GM12891 (cell line): Measurements from ENCODE around the gene XRRA1.

ENCODE experiments used
- PAX5 ChIP-seq: IDR thresholded peaks from 2 replicates; pipeline ENCODE4 v1.6.1; 2011; ENCODE audit warnings: low read length, moderate library complexity, mild to moderate bottlenecking; ENCODE audit not compliant: insufficient read depth, severe bottlenecking
- POLR2A ChIP-seq: IDR thresholded peaks from 2 replicates; pipeline ENCODE4 v1.6.1; 2011; ENCODE audit warnings: low read depth, low read length, control low read depth
- POLR2AphosphoS5 ChIP-seq: IDR thresholded peaks from 2 replicates; pipeline ENCODE4 v1.6.1; 2011; ENCODE audit warnings: low read depth, low read length, control low read depth
- POU2F2 ChIP-seq: IDR thresholded peaks from 2 replicates; pipeline ENCODE4 v1.6.1; 2011; ENCODE audit warnings: low read depth, mild to moderate bottlenecking, control low read depth, low read length, moderate library complexity
- SPI1 ChIP-seq: IDR thresholded peaks from 2 replicates; pipeline ENCODE4 v1.6.1; 2011; ENCODE audit warnings: low read depth, low read length, control low read depth
- TAF1 ChIP-seq: IDR thresholded peaks from 2 replicates; pipeline ENCODE4 v1.6.1; 2011; ENCODE audit warnings: low read depth, low read length, control low read depth

DNA sequence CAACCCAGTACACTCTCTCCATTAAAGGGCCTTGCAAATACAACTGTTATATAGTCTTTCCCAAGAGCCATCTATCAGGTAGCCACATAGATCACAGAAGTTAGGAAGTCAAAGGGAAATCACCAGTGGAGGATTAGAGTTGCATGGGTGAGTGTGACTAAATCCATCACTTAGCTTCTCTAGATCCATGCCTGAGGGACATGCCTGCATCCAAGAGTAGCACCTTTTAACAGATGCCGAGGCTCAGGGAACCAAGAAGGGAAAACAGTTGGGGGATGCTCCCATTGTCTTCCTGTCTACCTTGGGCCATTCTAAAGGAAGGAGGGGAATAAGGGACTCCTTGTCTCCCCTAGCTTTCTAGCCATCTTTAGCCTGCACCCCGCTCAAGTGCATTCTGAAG is 77.9 kb downstream of the XRRA1 start:
- no peak for TF ChIP-seq POLR2AphosphoS5
- no peak for TF ChIP-seq POLR2A
- no peak for TF ChIP-seq SPI1
- TF ChIP-seq TAF1: no peak
- TF ChIP-seq POU2F2: no peak
- no peak for TF ChIP-seq PAX5
